Upper lobe of left lung (tissue), 6 donors: Measurements from ENCODE around the gene SLC66A2. TPM values are rescaled to one million over a fixed set of nuclear protein-coding genes. Genes with fewer than 3 reads are reported as not detected.

Experiments used
- ATAC-seq, 2 donors: fragments of 200-7000 bp; cut with Tn5 transposase; one replicate each; pipeline ENCODE4 v1.9.1; 2022; ENCODE audit warnings: mild to moderate bottlenecking in 2 of 2, moderate library complexity in 2 of 2; ENCODE audit not compliant: low FRiP score in 2 of 2
- DNase-seq, 2 donors: peaks; one replicate each; pipeline ENCODE4 v3.0.0-alpha.2; 2019 to 2020
- H3K27ac ChIP-seq, 4 donors: fragments of 200-600 bp; sonication (generic); one replicate each; pipeline ENCODE4 v1.5.1; 2016 to 2019
- H3K27me3 ChIP-seq, 4 donors: fragments of 200-600 bp; sonication (generic); one replicate each; pipeline ENCODE4 v1.5.1; 2017 to 2019
- H3K36me3 ChIP-seq, 4 donors: fragments of 200-600 bp; sonication (generic); one replicate each; pipeline ENCODE4 v1.5.1; 2016 to 2019
- H3K4me1 ChIP-seq, 4 donors: fragments of 200-600 bp; sonication (generic); one replicate each; pipeline ENCODE4 v1.5.1; 2018 to 2019
- H3K4me3 ChIP-seq, 4 donors: fragments of 200-600 bp; sonication (generic); one replicate each; pipeline ENCODE4 v1.5.1; 2017 to 2019; ENCODE audit warnings: mild to moderate bottlenecking in 2 of 4, moderate library complexity in 1 of 4
- H3K9me3 ChIP-seq, 4 donors: fragments of 200-600 bp; sonication (generic); one replicate each; pipeline ENCODE4 v1.5.1; 2018 to 2019
- EP300 ChIP-seq, 4 donors: sonication (generic); formaldehyde crosslinking; IDR thresholded peaks; one replicate each; pipeline ENCODE4 v1.5.1; 2017; ENCODE audit warnings: antibody characterized with exemption in 4 of 4, control low read depth in 2 of 4
- POLR2A ChIP-seq, 4 donors: fragments of 450-650 bp; IDR thresholded peaks; one replicate each; pipeline ENCODE4 v1.5.1; 2016 to 2017; ENCODE audit warnings: antibody characterized with exemption in 4 of 4, mild to moderate bottlenecking in 2 of 4
- POLR2AphosphoS5 ChIP-seq, 2 donors: sonication (generic); formaldehyde crosslinking; IDR thresholded peaks; one replicate each; pipeline ENCODE4 v1.5.1; 2017; ENCODE audit warnings: antibody characterized with exemption in 2 of 2
- WGBS, 2 donors: methylation state at CpG; one replicate each; pipeline ENCODE4 v1.1.5; 2017 to 2018; 5-methylcytosine and 5-hydroxymethylcytosine counted together
- total RNA-seq, 6 donors: library from RNA; depleted of rRNA in 4 of 6; stranded (reverse); fragments of >200 nt in 4 of 6; gene quantifications; one replicate each; pipeline versions ENCODE4 v1.1.0 to v1.2.1, GENCODE V29; 2016 to 2021
- TF ChIP-seq, protein P1 (sequence below), 6 experiments: fragments of 450-650 bp in 4 of 6; fragments of 200-600 bp in 2 of 6; sonication (generic) in 2 of 6; IDR thresholded peaks; one replicate each; pipeline ENCODE4 v1.5.1; 2016 to 2019; ENCODE audit warnings: antibody characterized with exemption in 6 of 6
- donor health status: DM: no; HTN: no; CAD: no; lungs with moderate emphysema.
- donor health status: DM: no; HTN: yes; CAD: no; lungs with severe emphysema.

The SLC66A2 gene
- total RNA-seq, 6 donors from 2014 or later = 37.6 to 90.7 (median 66.5) TPM

DNA sequence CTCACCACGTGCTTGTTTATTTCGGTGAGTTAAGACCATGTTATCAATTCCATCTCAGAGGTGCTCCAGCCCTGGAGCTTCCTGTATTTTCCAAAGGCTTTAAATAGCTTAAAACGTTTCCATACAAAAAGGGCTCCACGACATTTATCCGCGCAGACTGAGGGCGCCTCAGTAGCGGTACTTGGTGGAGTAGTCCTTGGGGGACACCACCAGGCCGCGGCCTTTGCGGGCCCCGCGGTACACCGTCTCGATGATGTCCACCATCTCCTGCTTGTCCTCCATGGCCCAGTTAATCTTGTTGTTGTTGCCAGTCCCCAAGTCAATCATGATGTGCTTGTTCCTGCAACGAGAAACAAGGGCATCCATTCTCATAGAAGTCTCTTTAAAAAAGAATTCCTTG is 22.1 kb upstream of the SLC66A2 start:
- WGBS, 2 donors = 88 to 90% methylated on average over 16 of the region's 16 CpGs
- Histone ChIP-seq H3K27me3 (no peaks in the 10 kb centered on the region), H3K4me1 (no peaks in the 10 kb centered on the region), H3K9me3 (no peaks in the 10 kb centered on the region), H3K4me3 (no peak overlapping the region), H3K36me3 (peaks cover 15 to 66% (median 39%) of the 10 kb centered on the region in 4 donors), H3K27ac (no peak overlapping the region)
- DNase-seq = peak in 1 of 2 donors; percentile 75
- TF ChIP-seq EP300 (IDR thresholded peaks at IDR 0.05) (no peak), POLR2A (IDR thresholded peaks at IDR 0.05) (no peak), POLR2AphosphoS5 (IDR thresholded peaks at IDR 0.05) (no peak)
- TF ChIP-seq, protein P1, sequence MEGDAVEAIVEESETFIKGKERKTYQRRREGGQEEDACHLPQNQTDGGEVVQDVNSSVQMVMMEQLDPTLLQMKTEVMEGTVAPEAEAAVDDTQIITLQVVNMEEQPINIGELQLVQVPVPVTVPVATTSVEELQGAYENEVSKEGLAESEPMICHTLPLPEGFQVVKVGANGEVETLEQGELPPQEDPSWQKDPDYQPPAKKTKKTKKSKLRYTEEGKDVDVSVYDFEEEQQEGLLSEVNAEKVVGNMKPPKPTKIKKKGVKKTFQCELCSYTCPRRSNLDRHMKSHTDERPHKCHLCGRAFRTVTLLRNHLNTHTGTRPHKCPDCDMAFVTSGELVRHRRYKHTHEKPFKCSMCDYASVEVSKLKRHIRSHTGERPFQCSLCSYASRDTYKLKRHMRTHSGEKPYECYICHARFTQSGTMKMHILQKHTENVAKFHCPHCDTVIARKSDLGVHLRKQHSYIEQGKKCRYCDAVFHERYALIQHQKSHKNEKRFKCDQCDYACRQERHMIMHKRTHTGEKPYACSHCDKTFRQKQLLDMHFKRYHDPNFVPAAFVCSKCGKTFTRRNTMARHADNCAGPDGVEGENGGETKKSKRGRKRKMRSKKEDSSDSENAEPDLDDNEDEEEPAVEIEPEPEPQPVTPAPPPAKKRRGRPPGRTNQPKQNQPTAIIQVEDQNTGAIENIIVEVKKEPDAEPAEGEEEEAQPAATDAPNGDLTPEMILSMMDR (IDR thresholded peaks at IDR 0.05) = no peak
- ATAC-seq = no peak

DNA sequence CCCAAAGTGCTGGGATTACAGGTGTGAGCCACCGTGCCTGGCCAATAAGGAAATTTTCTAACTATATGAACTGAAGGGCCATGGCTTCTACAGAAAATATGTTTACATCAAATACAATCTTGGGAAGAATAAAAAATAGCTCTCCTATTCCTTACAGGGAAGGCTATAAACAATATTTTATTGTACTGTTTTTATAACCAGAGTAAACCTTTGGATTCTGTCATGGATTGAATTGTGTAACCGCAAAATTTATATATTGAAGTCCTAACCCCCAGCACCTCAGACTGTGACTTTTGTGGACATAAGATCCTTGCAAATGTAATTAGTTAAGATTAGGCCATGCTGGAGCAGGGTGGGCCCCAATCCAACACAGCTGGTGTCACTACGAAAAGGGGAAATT is 21.3 kb upstream of the SLC66A2 start:
- no peaks in the 10 kb centered on the region for H3K9me3 ChIP-seq
- no peak overlapping the region for H3K4me3 ChIP-seq
- TF ChIP-seq, protein P1 (IDR thresholded peaks at IDR 0.05) = no peak
- TF ChIP-seq EP300 (IDR thresholded peaks at IDR 0.05) (no peak), POLR2AphosphoS5 (IDR thresholded peaks at IDR 0.05) (no peak)
- 92 to 96% methylated on average over 3 of the region's 3 CpGs for WGBS, 2 donors
- no peak for DNase-seq
- H3K27me3 ChIP-seq = no peaks in the 10 kb centered on the region
- peaks cover 15 to 73% (median 39%) of the 10 kb centered on the region in 4 donors for H3K36me3 ChIP-seq
- no peak overlapping the region for H3K27ac ChIP-seq
- ATAC-seq = no peak
- H3K4me1 ChIP-seq = no peaks in the 10 kb centered on the region

DNA sequence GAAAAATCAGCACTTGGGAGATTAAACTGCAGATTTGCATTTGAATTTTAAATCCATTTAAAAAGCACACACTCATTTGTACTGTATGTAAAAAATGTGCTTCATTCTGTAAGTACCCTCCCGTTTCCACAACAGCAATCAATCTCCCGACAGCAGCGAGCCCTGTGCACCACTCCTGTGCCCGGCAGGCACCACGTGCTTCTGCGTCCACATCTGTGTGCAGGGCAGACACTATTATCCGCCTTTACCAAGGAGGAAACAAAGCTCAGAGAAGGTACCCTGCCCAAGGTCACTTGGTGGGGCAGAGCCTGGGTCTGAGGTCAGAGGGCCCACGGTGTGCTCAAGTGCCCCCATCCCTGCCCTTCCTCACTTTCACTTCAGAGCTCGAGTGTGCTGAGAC is 20.5 kb upstream of the SLC66A2 start:
- TF ChIP-seq POLR2AphosphoS5 (IDR thresholded peaks at IDR 0.05) = no peak
- TF ChIP-seq, protein P1 (IDR thresholded peaks at IDR 0.05) = no peak
- no peak for TF ChIP-seq EP300 (IDR thresholded peaks at IDR 0.05)
- no peak for TF ChIP-seq POLR2A (IDR thresholded peaks at IDR 0.05)
- WGBS, 2 donors = 90 to 95% methylated on average over 9 of the region's 9 CpGs
- Histone ChIP-seq H3K4me3 (no peak overlapping the region), H3K27me3 (no peaks in the 10 kb centered on the region), H3K4me1 (no peaks in the 10 kb centered on the region), H3K36me3 (peaks cover 15 to 73% (median 39%) of the 10 kb centered on the region in 4 donors), H3K27ac (no peak overlapping the region), H3K9me3 (no peaks in the 10 kb centered on the region)
- ATAC-seq (no peak), DNase-seq (no peak)

DNA sequence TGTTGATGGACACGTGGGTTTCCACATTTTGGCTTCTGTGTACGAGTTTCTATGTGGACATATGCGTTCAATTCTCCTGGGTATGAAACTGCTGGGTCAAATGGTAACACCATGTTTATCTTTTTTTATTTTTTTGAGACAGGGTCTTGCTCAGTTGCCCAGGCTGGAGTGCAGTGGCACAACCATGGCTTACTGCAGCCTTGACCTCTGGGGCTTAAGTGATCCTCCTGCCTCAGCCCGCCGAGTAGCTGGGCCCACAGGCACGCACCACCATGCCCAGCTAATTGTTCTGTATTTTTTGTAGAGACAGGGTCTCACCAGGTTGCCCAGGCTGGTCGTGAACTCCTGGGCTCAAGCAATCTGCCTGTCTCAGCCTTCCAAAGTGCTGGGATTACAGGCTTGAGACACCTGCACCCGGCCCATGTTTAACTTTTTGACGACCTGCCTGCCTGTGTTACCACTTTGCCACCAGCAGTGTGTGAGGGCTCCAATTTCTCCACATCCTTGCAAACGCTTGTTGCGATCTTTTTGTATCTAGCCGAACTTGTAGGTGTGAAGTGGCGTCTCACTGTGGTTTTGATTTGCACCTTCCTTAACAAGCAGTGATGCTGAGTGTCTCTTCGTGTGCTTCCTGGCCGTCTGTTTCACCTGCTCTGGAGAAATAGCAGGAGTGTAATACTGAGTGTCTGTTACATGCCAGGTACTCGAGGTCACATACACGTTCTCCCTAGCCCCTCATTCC is 19.9 kb upstream of the SLC66A2 start:
- 86 to 90% methylated on average over 17 of the region's 17 CpGs for WGBS, 2 donors
- H3K36me3 ChIP-seq = peaks cover 15 to 70% (median 39%) of the 10 kb centered on the region in 4 donors
- no peaks in the 10 kb centered on the region for H3K9me3 ChIP-seq
- no peak overlapping the region for H3K4me3 ChIP-seq
- ATAC-seq (no peak), DNase-seq (no peak)
- TF ChIP-seq POLR2A (IDR thresholded peaks at IDR 0.05) (no peak), EP300 (IDR thresholded peaks at IDR 0.05) (no peak), POLR2AphosphoS5 (IDR thresholded peaks at IDR 0.05) (no peak)
- TF ChIP-seq, protein P1 (IDR thresholded peaks at IDR 0.05) = no peak
- no peaks in the 10 kb centered on the region for H3K27me3 ChIP-seq
- no peak overlapping the region for H3K27ac ChIP-seq
- H3K4me1 ChIP-seq = no peaks in the 10 kb centered on the region
